ENCODE measurements around the gene WDR83.

WDR83 gene

DNA sequence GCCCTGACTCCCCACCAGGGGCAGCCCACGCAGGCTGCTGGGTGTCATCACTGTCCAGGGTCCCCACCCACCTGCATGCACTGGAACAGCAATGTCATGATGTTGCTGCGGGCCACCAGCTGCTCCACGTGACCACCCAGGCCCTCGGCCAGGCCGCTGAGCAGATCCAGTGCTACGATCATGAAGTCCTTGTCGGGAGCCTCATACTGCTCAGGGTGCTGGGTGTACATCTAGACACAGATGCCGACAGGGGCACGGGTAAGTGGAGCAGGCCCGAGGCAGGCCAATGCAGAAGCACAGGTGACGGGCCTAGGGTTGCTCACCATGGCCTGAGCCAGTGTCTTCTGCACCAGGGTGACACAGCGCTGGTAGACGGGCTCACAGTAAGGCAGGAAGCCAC, 38.6 kb downstream of the WDR83 start:
- TF ChIP-seq, protein P1, sequence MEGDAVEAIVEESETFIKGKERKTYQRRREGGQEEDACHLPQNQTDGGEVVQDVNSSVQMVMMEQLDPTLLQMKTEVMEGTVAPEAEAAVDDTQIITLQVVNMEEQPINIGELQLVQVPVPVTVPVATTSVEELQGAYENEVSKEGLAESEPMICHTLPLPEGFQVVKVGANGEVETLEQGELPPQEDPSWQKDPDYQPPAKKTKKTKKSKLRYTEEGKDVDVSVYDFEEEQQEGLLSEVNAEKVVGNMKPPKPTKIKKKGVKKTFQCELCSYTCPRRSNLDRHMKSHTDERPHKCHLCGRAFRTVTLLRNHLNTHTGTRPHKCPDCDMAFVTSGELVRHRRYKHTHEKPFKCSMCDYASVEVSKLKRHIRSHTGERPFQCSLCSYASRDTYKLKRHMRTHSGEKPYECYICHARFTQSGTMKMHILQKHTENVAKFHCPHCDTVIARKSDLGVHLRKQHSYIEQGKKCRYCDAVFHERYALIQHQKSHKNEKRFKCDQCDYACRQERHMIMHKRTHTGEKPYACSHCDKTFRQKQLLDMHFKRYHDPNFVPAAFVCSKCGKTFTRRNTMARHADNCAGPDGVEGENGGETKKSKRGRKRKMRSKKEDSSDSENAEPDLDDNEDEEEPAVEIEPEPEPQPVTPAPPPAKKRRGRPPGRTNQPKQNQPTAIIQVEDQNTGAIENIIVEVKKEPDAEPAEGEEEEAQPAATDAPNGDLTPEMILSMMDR (IDR thresholded peaks at IDR 0.05) = no peak

DNA sequence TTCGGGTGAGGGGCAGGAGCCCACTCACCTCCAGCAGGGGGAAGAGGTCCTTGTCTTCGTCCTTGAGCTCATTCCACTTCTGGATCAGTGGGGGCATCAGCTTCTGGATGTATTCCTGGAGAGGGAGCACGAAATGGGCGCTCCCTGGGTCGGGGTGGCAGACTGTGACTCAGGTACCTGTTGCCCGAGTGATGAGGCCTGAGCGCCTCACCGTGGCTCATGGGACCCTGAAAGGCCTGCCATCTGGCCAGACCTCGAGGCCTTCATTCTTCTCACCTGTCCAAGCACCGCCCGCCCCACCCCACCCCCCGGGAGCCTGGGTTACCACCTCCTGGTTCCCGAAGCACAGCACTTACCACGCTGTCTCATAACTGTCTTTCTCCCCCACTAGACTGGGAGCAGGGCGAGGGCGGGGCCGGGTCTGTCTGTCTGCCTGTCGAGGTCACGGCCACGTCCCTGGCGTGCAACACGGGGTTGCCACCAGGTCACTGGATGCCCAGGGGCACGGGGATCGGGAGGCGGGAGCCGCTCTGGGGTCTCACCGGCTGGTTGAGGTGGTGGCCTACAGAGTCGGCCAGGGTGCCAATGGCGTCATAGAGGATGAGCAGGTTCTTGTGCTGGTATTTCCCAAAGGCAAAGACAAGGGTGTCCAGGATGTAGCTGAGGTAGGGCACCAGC, 39.2 kb downstream of the WDR83 start:
- TF ChIP-seq, protein P1 (IDR thresholded peaks at IDR 0.05) = no peak

DNA sequence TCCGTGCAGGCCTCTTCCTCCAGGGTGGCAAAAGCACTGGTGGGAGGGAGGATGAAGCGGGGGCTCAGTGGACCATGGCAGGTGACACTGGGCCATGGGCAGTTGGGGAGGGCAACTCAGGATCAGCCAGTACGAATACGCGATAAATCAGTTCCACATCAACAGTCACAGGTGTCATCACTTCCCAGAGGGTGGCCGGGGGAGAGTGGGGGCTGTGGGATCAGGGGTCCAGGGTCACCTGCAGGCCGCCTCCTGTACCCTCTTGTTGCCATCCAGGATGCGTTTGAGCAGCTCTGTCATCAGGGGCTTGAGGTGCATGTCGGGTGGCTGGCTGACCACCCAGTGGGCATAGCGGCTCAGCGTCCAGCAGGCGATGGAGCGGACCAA, 39.7 kb downstream of the WDR83 start:
- TF ChIP-seq, protein P1 (IDR thresholded peaks at IDR 0.05) = no peak

DNA sequence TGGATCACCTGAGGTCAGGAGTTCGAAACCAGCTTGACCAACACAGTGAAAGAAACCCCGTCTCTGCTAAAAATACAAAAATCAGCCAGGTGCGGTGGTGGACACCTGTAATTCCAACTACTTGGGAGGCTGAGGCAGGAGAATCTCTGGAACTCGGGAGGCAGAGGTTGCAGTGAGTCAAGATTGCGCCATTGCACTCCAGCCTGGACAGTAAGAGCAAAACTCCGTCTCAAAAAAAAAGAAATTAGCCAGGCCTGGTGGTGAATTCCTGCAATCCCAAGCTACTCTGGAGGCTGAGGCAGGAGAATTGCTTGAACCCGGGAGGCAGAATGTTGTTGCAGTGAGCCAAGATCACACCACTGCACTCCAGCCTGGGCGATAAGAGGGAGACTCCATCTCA, 42.0 kb downstream of the WDR83 start:
- TF ChIP-seq, protein P1 (IDR thresholded peaks at IDR 0.05) = no peak

DNA sequence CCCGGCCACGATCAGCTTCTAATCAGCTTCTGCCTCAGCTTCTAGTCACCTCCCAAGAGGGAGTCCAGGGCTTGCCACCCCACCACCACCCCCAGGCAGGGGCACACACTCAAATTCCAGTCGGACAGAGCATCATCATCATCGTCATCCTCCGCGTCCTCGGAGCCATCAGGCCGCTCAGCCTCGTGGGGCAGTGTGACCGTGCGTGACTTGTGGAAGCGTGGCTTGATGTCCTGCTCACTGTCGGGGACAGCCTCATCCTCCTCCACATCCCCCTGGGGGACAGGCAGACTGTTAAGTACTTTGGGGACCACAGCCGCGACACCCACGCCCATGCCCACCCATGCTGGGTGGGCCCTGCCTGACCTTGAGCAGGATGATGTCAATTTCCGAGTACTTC, 44.6 kb downstream of the WDR83 start:
- TF ChIP-seq, protein P1 (IDR thresholded peaks at IDR 0.05) = no peak

DNA sequence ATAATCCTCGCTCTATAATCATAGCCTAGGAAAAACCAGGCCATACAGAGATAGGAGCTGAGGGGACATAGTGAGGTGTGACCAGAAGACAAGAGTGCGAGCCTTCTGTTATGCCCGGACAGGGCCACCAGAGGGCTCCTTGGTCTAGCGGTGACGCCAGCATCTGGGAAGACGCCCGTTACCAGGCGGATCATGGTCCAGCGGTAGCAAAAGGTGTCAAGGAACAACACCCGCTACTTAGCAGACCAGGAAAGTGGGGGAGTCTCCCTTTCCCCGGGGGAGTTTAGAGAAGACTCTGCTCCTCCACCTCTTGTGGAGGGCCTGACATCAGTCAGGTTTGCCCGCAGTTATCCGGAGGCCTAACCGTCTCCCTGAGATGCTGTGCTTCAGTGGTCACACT, 45.5 kb downstream of the WDR83 start:
- TF ChIP-seq, protein P1 (IDR thresholded peaks at IDR 0.05) = peak; percentile 34

DNA sequence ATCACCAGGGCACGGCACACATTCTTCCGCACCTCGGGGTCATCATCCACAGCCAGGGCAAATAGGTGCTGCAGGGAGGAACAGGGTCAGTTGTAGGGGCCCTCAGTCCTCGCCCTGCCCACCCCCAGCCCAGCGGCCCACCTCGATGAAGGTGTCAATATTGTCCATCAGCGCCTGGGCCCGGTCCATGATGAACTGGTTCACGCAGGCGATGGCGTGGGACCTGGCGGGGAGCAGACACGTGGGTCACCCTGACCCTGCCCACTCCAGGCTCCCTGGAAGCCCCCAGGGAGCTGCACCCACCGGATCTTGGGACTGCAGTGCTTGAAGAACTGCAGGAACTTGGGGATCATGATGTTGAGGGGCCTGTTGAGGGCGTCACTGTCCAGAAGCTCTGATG, 48.5 kb downstream of the WDR83 start:
- TF ChIP-seq, protein P1 (IDR thresholded peaks at IDR 0.05) = no peak

DNA sequence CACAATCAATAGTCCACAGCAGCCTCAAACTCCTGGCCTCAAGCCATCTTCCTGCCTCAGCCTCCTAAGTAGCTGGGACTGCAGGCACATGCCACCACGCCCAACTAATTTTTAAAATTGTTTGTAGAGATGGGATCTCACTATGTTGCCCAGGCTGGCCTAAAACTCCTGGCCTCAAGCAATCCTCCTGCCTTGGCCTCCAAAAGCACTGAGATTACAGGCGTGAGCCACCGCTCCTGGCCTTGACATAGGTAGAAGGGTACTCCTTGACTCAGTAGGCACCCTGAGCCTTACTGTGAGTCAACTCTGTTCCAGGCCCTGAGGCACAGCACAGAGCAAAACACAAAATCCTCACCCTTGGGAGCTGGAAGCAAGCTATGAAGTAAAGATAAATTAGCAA, 49.3 kb downstream of the WDR83 start:
- TF ChIP-seq, protein P1 (IDR thresholded peaks at IDR 0.05) = no peak

Measured in LNCAP (cell line).